Hepatocyte (in vitro differentiated cells): ENCODE results near the gene RALGDS. TPM values are rescaled to one million over a fixed set of nuclear protein-coding genes. Genes with fewer than 3 reads are reported as not detected.

Experiments
- DNase-seq: peaks from one replicate; pipeline ENCODE4 v3.0.0-alpha.2; 2016; ENCODE audit warnings: low spot score
- H2AFZ ChIP-seq: fragments of 200-600 bp; sonication (generic); 2 replicates; pipeline ENCODE4 v1.6.0; 2016; ENCODE audit warnings: antibody characterized with exemption, mild to moderate bottlenecking
- H3K27ac ChIP-seq: fragments of 200-600 bp; sonication (generic); 2 replicates; pipeline ENCODE4 v1.5.1; 2016; ENCODE audit warnings: mild to moderate bottlenecking
- H3K27me3 ChIP-seq: fragments of 200-600 bp; sonication (generic); 2 replicates; pipeline ENCODE4 v1.6.1; 2016
- H3K36me3 ChIP-seq: fragments of 200-600 bp; sonication (generic); replicated peaks from 2 replicates; pipeline ENCODE4 v1.5.1; 2016; ENCODE audit warnings: low read depth; ENCODE audit not compliant: insufficient read depth
- H3K4me1 ChIP-seq: fragments of 200-600 bp; sonication (generic); 2 replicates; pipeline ENCODE4 v1.5.1; 2016; ENCODE audit warnings: mild to moderate bottlenecking, moderate library complexity; ENCODE audit not compliant: insufficient read depth
- H3K4me2 ChIP-seq: fragments of 200-600 bp; sonication (generic); 2 replicates; pipeline ENCODE4 v1.6.0; 2016
- H3K4me3 ChIP-seq: fragments of 200-600 bp; sonication (generic); 2 replicates; pipeline ENCODE4 v1.5.1; 2016; ENCODE audit warnings: mild to moderate bottlenecking
- H3K79me2 ChIP-seq: fragments of 200-600 bp; sonication (generic); 2 replicates; pipeline ENCODE4 v1.6.0; 2017; ENCODE audit warnings: mild to moderate bottlenecking
- H3K9me2 ChIP-seq: fragments of 200-600 bp; sonication (generic); replicated peaks from 2 replicates; pipeline ENCODE4 v1.6.0; 2017; ENCODE audit warnings: mild to moderate bottlenecking; ENCODE audit not compliant: insufficient read depth
- H3K9me3 ChIP-seq: fragments of 200-600 bp; sonication (generic); 2 replicates; pipeline ENCODE4 v1.5.1; 2016; ENCODE audit warnings: low read depth, mild to moderate bottlenecking
- H4K20me1 ChIP-seq: fragments of 200-600 bp; sonication (generic); 2 replicates; pipeline ENCODE4 v1.6.0; 2016; ENCODE audit warnings: mild to moderate bottlenecking; ENCODE audit not compliant: insufficient read depth, poor library complexity, severe bottlenecking
- CTCF ChIP-seq: fragments of 200-600 bp; sonication (generic); IDR thresholded peaks from 2 replicates; pipeline ENCODE4 v1.5.1; 2016; ENCODE audit warnings: antibody characterized with exemption, mild to moderate bottlenecking; ENCODE audit not compliant: poor library complexity
- EZH2 ChIP-seq: fragments of 200-600 bp; sonication (generic); IDR thresholded peaks from 2 replicates; pipeline ENCODE4 v1.6.1; 2016; ENCODE audit warnings: antibody characterized with exemption, mild to moderate bottlenecking, borderline replicate concordance
- EZH2phosphoT487 ChIP-seq: fragments of 200-600 bp; sonication (generic); IDR thresholded peaks from one replicate; pipeline ENCODE4 v1.6.1; 2018; ENCODE audit warnings: antibody characterized with exemption, mild to moderate bottlenecking, low read depth, moderate library complexity; ENCODE audit not compliant: unreplicated experiment, severe bottlenecking
- WGBS: methylation state at CpG from one replicate; pipeline ENCODE4 v1.1.6; 2016; ENCODE audit warnings: low lambda C conversion rate; ENCODE audit errors: missing lambda C conversion rate; 5-methylcytosine and 5-hydroxymethylcytosine counted together
- polyA plus RNA-seq: library from polyadenylated mRNA; unstranded; fragments of >200 nt; fragmentation: Nextera tagmentation; extraction: Ambion mirVana; gene quantifications from 2 replicates; pipeline ENCODE4 v1.2.1, GENCODE V29; 2016
- total RNA-seq: library from RNA; depleted of rRNA; stranded (reverse); fragments of >200 nt; gene quantifications from 2 replicates; pipeline ENCODE4 v1.2.3, GENCODE V29; 2014

RALGDS gene
- total and polyA plus RNA-seq, 2 experiments from 2014 or later: 26.9 to 48.0 TPM

DNA sequence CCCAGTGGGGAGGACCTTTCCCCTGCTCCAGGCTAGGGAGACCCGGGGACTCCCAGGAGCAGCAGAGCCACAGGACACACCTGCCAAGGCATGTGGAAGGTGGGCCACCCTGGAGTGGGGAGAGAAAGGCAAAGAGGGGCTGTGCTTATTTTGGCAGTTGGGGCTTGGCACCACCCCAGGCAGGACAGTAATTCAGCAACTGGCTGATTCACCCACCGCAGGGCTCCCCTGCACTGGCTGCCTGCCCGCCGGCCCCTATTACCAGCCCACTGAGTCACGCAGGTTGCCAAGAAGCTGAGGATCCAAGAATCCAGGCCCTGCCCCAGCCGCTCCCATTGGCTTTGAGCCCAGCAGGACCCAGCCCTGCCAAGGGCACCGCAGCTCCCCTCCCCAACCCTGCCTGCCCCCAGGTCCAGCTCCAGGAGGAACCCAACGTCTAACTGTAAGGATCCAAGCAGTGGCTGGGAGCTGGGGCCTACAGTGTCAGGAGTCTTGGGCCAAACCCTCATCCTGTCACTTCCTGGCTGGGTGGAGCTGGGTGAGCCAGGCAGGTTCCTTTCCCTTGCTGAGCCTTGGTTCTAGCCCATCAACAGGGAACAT lies 14.2 kb upstream of the RALGDS start:
- 59% methylated on average over 8 of the region's 8 CpGs for WGBS
- H4K20me1 ChIP-seq: peaks cover 23% of the 10 kb centered on the region
- H3K9me2 ChIP-seq: no peaks in the 10 kb centered on the region
- no peak for DNase-seq
- no peak overlapping the region for H3K4me2 ChIP-seq
- H3K4me3 ChIP-seq: no peak overlapping the region
- H3K9me3 ChIP-seq: no peaks in the 10 kb centered on the region
- H3K79me2 ChIP-seq: peaks cover 78% of the 10 kb centered on the region
- H3K4me1 ChIP-seq: peaks cover 38% of the 10 kb centered on the region
- H3K36me3 ChIP-seq: no peaks in the 10 kb centered on the region
- peak overlapping the region; percentile 95 for H3K27ac ChIP-seq
- H3K27me3 ChIP-seq: no peaks in the 10 kb centered on the region
- TF ChIP-seq CTCF (no peak), EZH2phosphoT487 (no peak), EZH2 (no peak)
- H2AFZ ChIP-seq: no peak overlapping the region

GRCh38 chr9:133134388-133135145 lies 13.5 kb upstream of the RALGDS start:
- peak overlapping the region; percentile 43 for H3K4me2 ChIP-seq
- H3K27ac ChIP-seq: peak overlapping the region; percentile 95
- H3K9me3 ChIP-seq: no peaks in the 10 kb centered on the region
- H3K9me2 ChIP-seq: no peaks in the 10 kb centered on the region
- no peak overlapping the region for H2AFZ ChIP-seq
- no peaks in the 10 kb centered on the region for H3K36me3 ChIP-seq
- WGBS: 93% methylated on average over 11 of the region's 11 CpGs
- no peak for DNase-seq
- H3K4me3 ChIP-seq: no peak overlapping the region
- peaks cover 32% of the 10 kb centered on the region for H3K4me1 ChIP-seq
- H3K79me2 ChIP-seq: peaks cover 74% of the 10 kb centered on the region
- no peaks in the 10 kb centered on the region for H3K27me3 ChIP-seq
- TF ChIP-seq EZH2phosphoT487: no peak
- TF ChIP-seq EZH2: no peak
- peaks cover 23% of the 10 kb centered on the region for H4K20me1 ChIP-seq

- peak; percentile 94 for DNase-seq
- Histone ChIP-seq H3K4me3 (no peak overlapping the region), H3K4me1 (peaks cover 31% of the 10 kb centered on the region), H3K36me3 (no peaks in the 10 kb centered on the region), H3K79me2 (peaks cover 69% of the 10 kb centered on the region), H3K27me3 (no peaks in the 10 kb centered on the region), H3K9me3 (no peaks in the 10 kb centered on the region), H3K9me2 (no peaks in the 10 kb centered on the region), H4K20me1 (peaks cover 28% of the 10 kb centered on the region), H3K4me2 (peak overlapping the region; percentile 43), H3K27ac (peak overlapping the region; percentile 95), H2AFZ (no peak overlapping the region)
- WGBS: 47% methylated on average over 20 of the region's 21 CpGs
- TF ChIP-seq EZH2phosphoT487 (no peak), EZH2 (no peak), CTCF (no peak)
Observed at GRCh38 chr9:133133681-133134387, 12.8 kb upstream of the RALGDS start.

DNA sequence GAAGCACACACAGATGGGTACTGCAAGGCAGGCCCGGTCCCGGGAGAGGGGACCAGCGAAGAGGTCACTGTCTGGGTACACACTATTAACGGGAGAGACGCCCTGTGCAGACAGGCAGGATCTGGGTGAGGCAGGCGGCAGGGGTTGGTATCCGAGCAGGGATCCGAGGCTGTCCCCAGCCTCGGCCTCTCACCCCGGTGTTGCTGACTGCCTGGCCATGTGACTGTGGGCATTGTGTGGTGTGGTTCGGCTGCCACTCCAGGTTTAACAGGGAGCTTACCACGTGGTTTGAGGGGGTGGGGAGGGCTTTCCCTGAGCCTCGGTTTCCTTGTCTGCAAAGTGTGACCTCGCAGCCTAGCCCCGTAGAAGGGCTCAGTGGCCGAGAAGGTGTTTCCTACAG lies 11.1 kb upstream of the RALGDS start:
- Histone ChIP-seq H3K4me2 (no peak overlapping the region), H3K4me3 (no peak overlapping the region), H3K27ac (no peak overlapping the region), H3K4me1 (peaks cover 31% of the 10 kb centered on the region), H3K9me2 (no peaks in the 10 kb centered on the region), H3K9me3 (no peaks in the 10 kb centered on the region), H3K36me3 (no peaks in the 10 kb centered on the region), H4K20me1 (peaks cover 31% of the 10 kb centered on the region), H3K79me2 (peaks cover 57% of the 10 kb centered on the region), H2AFZ (no peak overlapping the region), H3K27me3 (no peaks in the 10 kb centered on the region)
- TF ChIP-seq EZH2: no peak
- no peak for TF ChIP-seq CTCF
- TF ChIP-seq EZH2phosphoT487: no peak
- 91% methylated on average over 16 of the region's 16 CpGs for WGBS
- no peak for DNase-seq
